CD4-positive, CD25-positive, alpha-beta regulatory T cell (primary cell): ENCODE measurements around the gene NPY5R. TPM values are rescaled to one million over a fixed set of nuclear protein-coding genes. Genes with fewer than 3 reads are reported as not detected.

ENCODE experiments used
- polyA plus RNA-seq, 4 donors: library from polyadenylated mRNA; unstranded; fragments of 300-500 nt; fragmentation: Illumina TruSeq; gene quantifications; one replicate each; pipeline ENCODE4 v1.2.3, GENCODE V29; 2021
- total RNA-seq: library from RNA; stranded (reverse); gene quantifications from one replicate; pipeline ENCODE4 v1.2.3, GENCODE V29; 2022

NPY5R gene
- total and polyA plus RNA-seq, 5 donors from 2014 or later = not detected

Other genes starting within 250 kb of the NPY5R start
- gene NAF1, start 177.0 kb upstream of the NPY5R start, total RNA-seq = 55.2 TPM
- gene NAF1, start 177.0 kb upstream of the NPY5R start, polyA plus RNA-seq = 1 to 10 TPM; 2.1 to 5.3 (median 2.5) TPM
- not detected for gene NPY1R, start 11.3 kb upstream of the NPY5R start, total RNA-seq
- gene NPY1R, start 11.3 kb upstream of the NPY5R start, polyA plus RNA-seq = not detected
- gene TKTL2, start 129.9 kb downstream of the NPY5R start, total RNA-seq = not detected
- not detected for gene TKTL2, start 129.9 kb downstream of the NPY5R start, polyA plus RNA-seq
- gene TMA16, start 150.8 kb downstream of the NPY5R start, total RNA-seq = 10.4 TPM
- 10 to 100 TPM; 14.4 to 20.7 (median 15.6) TPM for gene TMA16, start 150.8 kb downstream of the NPY5R start, polyA plus RNA-seq